Measurements from ENCODE around the gene MSANTD3.

The MSANTD3 gene

DNA sequence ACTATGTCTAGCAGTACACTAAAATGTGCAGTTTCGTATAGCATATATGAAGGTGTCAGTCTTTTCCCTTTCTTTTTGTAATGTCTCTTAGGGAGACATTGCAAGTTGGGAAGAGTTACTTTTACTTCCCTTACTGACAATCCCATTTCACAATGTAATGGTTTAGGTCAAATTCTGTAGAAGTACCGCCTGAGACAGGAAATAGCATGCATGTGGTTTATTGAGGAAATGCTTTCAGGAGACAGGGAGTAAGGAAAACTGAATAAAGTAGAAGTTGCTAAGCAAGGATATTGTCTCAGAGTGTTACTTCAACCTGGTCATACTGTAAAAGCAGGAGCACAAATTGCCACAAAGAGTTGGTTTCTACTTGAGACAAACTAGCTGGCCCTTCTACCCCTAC is 32.1 kb upstream of the MSANTD3 start:
- Histone ChIP-seq H3K27ac (ENCODE audit: low read length) (no peak overlapping the region), H3K27me3 (ENCODE audit: insufficient read depth, low read length, poor library complexity) (no peaks in the 10 kb centered on the region), H3K4me1 (ENCODE audit: insufficient read depth, low read length) (no peaks in the 10 kb centered on the region), H2AFZ (ENCODE audit: low read depth, low read length) (no peak overlapping the region), H4K20me1 (ENCODE audit: insufficient read depth, low read length) (no peaks in the 10 kb centered on the region), H3K4me3 (ENCODE audit: low read depth in 1 of 2, low read length in 2 of 2) (no peak overlapping the region), H3K9me3 (ENCODE audit: insufficient read depth, low read length, severe bottlenecking) (peaks cover 3% of the 10 kb centered on the region), H3K4me2 (ENCODE audit: insufficient read depth, low read length) (no peak overlapping the region), H3K36me3 (ENCODE audit: insufficient read depth, low read length) (no peaks in the 10 kb centered on the region), H3K9ac (ENCODE audit: low read depth, low read length) (no peak overlapping the region), H3K79me2 (ENCODE audit: insufficient read depth, low read length) (no peaks in the 10 kb centered on the region)
- ATAC-seq (ENCODE audit: insufficient read depth, low read depth) (no peak), DNase-seq (no peak)
- TF ChIP-seq EZH2 (IDR thresholded peaks at IDR 0.05; ENCODE audit: borderline replicate concordance, low read depth, low read length, severe bottlenecking) = no peak
- TF ChIP-seq, protein P1, sequence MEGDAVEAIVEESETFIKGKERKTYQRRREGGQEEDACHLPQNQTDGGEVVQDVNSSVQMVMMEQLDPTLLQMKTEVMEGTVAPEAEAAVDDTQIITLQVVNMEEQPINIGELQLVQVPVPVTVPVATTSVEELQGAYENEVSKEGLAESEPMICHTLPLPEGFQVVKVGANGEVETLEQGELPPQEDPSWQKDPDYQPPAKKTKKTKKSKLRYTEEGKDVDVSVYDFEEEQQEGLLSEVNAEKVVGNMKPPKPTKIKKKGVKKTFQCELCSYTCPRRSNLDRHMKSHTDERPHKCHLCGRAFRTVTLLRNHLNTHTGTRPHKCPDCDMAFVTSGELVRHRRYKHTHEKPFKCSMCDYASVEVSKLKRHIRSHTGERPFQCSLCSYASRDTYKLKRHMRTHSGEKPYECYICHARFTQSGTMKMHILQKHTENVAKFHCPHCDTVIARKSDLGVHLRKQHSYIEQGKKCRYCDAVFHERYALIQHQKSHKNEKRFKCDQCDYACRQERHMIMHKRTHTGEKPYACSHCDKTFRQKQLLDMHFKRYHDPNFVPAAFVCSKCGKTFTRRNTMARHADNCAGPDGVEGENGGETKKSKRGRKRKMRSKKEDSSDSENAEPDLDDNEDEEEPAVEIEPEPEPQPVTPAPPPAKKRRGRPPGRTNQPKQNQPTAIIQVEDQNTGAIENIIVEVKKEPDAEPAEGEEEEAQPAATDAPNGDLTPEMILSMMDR (IDR thresholded peaks at IDR 0.05; ENCODE audit: borderline replicate concordance, extremely low read depth, low read length, poor library complexity, severe bottlenecking) = no peak

DNA sequence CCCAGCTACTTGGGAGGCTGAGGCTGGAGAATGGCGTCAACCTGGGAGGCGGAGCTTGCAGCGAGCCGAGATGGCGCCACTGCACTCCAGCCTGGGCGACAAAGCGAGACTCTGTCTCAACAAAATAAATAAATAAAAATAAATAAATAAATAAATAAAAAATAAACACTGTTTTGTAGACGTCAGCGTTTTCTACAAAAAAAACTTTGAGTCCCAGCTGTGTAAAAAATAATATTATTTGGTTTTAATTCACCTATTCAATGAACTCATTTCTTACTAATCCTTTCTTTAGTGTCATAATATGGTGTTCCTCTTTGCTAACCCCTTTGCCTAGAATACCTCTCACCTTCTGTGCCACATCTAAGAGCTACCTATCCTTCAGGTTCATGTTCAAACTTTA is 30.2 kb upstream of the MSANTD3 start:
- Histone ChIP-seq H3K36me3 (ENCODE audit: insufficient read depth, low read length) (no peaks in the 10 kb centered on the region), H4K20me1 (ENCODE audit: insufficient read depth, low read length) (no peaks in the 10 kb centered on the region), H3K27me3 (ENCODE audit: insufficient read depth, low read length, poor library complexity) (no peaks in the 10 kb centered on the region), H3K4me2 (ENCODE audit: insufficient read depth, low read length) (no peak overlapping the region), H2AFZ (ENCODE audit: low read depth, low read length) (no peak overlapping the region), H3K79me2 (ENCODE audit: insufficient read depth, low read length) (no peaks in the 10 kb centered on the region), H3K9ac (ENCODE audit: low read depth, low read length) (no peak overlapping the region), H3K27ac (ENCODE audit: low read length) (no peak overlapping the region), H3K4me1 (ENCODE audit: insufficient read depth, low read length) (no peaks in the 10 kb centered on the region), H3K9me3 (ENCODE audit: insufficient read depth, low read length, severe bottlenecking) (peaks cover 3% of the 10 kb centered on the region), H3K4me3 (ENCODE audit: low read depth in 1 of 2, low read length in 2 of 2) (no peak overlapping the region)
- no peak for DNase-seq
- TF ChIP-seq, protein P1 (IDR thresholded peaks at IDR 0.05; ENCODE audit: borderline replicate concordance, extremely low read depth, low read length, poor library complexity, severe bottlenecking) = no peak
- TF ChIP-seq EZH2 (IDR thresholded peaks at IDR 0.05; ENCODE audit: borderline replicate concordance, low read depth, low read length, severe bottlenecking) = no peak
- ATAC-seq (ENCODE audit: insufficient read depth, low read depth) = no peak

DNA sequence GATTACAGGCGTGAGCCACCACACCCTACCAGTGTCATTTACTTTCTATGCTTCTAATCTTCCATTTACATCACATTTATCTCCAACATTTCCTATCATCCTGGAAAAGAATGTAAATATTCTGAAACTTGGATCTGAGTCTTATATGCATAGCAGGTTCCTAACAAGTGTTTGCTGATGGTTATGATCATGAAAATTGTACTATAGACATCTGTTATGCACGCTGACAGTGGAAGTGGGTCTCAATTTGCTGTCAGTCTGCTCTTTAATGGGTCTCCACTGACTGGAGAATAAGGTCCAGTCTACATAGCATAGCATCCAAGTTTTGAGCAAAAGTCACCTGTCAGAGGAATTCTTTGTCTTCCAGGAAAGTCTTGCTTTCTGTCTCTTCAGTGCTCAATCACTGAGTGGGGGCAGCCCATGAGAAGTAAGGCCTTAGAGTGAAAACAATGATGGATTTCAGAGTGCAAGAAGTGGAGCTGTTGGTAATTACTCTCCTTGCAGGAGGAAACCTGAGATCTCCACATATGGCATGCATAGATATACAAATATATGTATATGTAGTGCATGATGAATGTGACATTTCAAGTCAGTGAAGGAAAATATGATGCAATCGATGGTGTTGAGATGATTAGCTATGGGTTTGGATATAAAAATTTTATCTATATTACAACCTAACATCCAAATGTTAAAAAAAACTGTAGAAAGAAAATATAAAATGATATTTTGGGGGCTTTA is 29.2 kb upstream of the MSANTD3 start:
- Histone ChIP-seq H3K79me2 (ENCODE audit: insufficient read depth, low read length) (no peaks in the 10 kb centered on the region), H3K27ac (ENCODE audit: low read length) (no peak overlapping the region), H3K4me3 (ENCODE audit: low read depth in 1 of 2, low read length in 2 of 2) (no peak overlapping the region), H3K9me3 (ENCODE audit: insufficient read depth, low read length, severe bottlenecking) (peaks cover 3% of the 10 kb centered on the region), H3K4me2 (ENCODE audit: insufficient read depth, low read length) (no peak overlapping the region), H3K4me1 (ENCODE audit: insufficient read depth, low read length) (no peaks in the 10 kb centered on the region), H3K36me3 (ENCODE audit: insufficient read depth, low read length) (no peaks in the 10 kb centered on the region), H3K9ac (ENCODE audit: low read depth, low read length) (no peak overlapping the region), H4K20me1 (ENCODE audit: insufficient read depth, low read length) (no peaks in the 10 kb centered on the region), H3K27me3 (ENCODE audit: insufficient read depth, low read length, poor library complexity) (no peaks in the 10 kb centered on the region), H2AFZ (ENCODE audit: low read depth, low read length) (no peak overlapping the region)
- DNase-seq = no peak
- no peak for ATAC-seq (ENCODE audit: insufficient read depth, low read depth)
- TF ChIP-seq, protein P1 (IDR thresholded peaks at IDR 0.05; ENCODE audit: borderline replicate concordance, extremely low read depth, low read length, poor library complexity, severe bottlenecking) = no peak
- no peak for TF ChIP-seq EZH2 (IDR thresholded peaks at IDR 0.05; ENCODE audit: borderline replicate concordance, low read depth, low read length, severe bottlenecking)
